Endothelial cell (in vitro differentiated cells): Measurements from ENCODE around the gene SERP1. TPM values are rescaled to one million over a fixed set of nuclear protein-coding genes. Genes with fewer than 3 reads are reported as not detected.

Experiments used
- DNase-seq: peaks from one replicate; pipeline ENCODE4 v3.0.0; 2021; ENCODE audit warnings: low spot score
- H3K27ac Mint-ChIP-seq: one replicate; pipeline ENCODE4 v1.8.0; 2021; ENCODE audit warnings: mixed read lengths, inconsistent platforms; ENCODE audit not compliant: unreplicated experiment
- H3K27me3 Mint-ChIP-seq: one replicate; pipeline ENCODE4 v1.8.0; 2021; ENCODE audit warnings: mild to moderate bottlenecking, moderate library complexity, mixed read lengths, inconsistent platforms; ENCODE audit not compliant: unreplicated experiment
- H3K36me3 Mint-ChIP-seq: one replicate; pipeline ENCODE4 v1.8.0; 2021; ENCODE audit warnings: mild to moderate bottlenecking, low read depth, mixed read lengths, inconsistent platforms; ENCODE audit not compliant: unreplicated experiment
- H3K4me1 Mint-ChIP-seq: one replicate; pipeline ENCODE4 v1.8.0; 2021; ENCODE audit warnings: mild to moderate bottlenecking, mixed read lengths, inconsistent platforms; ENCODE audit not compliant: unreplicated experiment
- H3K4me3 Mint-ChIP-seq: one replicate; pipeline ENCODE4 v1.8.0; 2021; ENCODE audit warnings: mild to moderate bottlenecking, mixed read lengths, inconsistent platforms; ENCODE audit not compliant: unreplicated experiment
- H3K9me3 Mint-ChIP-seq: one replicate; pipeline ENCODE4 v1.8.0; 2021; ENCODE audit warnings: mixed read lengths, inconsistent platforms; ENCODE audit not compliant: unreplicated experiment
- total RNA-seq: library from RNA; stranded (reverse); fragmentation: NEBNext Ultra II Directional; extraction: Animal tissue kit (Norgen Biotek cat#: 25700); gene quantifications from one replicate; pipeline ENCODE4 v1.2.1, GENCODE V29; 2021; ENCODE audit not compliant: unreplicated experiment
- TF ChIP-seq, protein P1 (sequence below): fragments of 200-600 bp; sonication (generic); IDR thresholded peaks from one replicate; pipeline ENCODE4 v1.5.0; 2021; ENCODE audit warnings: antibody characterized with exemption; ENCODE audit not compliant: unreplicated experiment

The SERP1 gene
- total RNA-seq, 1 donor from 2014 or later = 89.9 TPM

DNA sequence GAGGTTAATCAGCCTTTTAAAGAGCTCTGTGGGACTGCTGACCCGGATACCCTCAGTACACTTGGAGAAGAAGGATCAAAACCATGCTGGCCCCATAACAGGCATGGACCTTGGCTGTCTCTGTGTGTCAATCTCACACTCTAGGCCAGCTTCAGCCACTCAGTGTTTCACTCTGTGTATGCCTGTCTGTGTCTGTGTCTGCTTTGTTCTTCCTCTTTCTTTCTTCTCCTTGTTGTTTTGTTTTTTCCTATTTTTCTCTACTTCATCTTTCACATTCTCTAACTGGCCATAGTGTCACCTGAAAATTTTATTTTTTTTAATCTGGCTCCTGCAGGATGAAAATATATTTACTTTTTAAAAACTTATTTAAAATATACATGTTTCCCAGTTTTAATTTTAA, 51.1 kb downstream of the SERP1 start:
- TF ChIP-seq, protein P1, sequence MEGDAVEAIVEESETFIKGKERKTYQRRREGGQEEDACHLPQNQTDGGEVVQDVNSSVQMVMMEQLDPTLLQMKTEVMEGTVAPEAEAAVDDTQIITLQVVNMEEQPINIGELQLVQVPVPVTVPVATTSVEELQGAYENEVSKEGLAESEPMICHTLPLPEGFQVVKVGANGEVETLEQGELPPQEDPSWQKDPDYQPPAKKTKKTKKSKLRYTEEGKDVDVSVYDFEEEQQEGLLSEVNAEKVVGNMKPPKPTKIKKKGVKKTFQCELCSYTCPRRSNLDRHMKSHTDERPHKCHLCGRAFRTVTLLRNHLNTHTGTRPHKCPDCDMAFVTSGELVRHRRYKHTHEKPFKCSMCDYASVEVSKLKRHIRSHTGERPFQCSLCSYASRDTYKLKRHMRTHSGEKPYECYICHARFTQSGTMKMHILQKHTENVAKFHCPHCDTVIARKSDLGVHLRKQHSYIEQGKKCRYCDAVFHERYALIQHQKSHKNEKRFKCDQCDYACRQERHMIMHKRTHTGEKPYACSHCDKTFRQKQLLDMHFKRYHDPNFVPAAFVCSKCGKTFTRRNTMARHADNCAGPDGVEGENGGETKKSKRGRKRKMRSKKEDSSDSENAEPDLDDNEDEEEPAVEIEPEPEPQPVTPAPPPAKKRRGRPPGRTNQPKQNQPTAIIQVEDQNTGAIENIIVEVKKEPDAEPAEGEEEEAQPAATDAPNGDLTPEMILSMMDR = no peak
- Mint-ChIP-seq H3K27ac (no peak overlapping the region), H3K4me1 (peaks cover 6% of the 10 kb centered on the region), H3K27me3 (no peaks in the 10 kb centered on the region), H3K36me3 (no peaks in the 10 kb centered on the region), H3K4me3 (no peak overlapping the region), H3K9me3 (no peaks in the 10 kb centered on the region)
- no peak for DNase-seq

DNA sequence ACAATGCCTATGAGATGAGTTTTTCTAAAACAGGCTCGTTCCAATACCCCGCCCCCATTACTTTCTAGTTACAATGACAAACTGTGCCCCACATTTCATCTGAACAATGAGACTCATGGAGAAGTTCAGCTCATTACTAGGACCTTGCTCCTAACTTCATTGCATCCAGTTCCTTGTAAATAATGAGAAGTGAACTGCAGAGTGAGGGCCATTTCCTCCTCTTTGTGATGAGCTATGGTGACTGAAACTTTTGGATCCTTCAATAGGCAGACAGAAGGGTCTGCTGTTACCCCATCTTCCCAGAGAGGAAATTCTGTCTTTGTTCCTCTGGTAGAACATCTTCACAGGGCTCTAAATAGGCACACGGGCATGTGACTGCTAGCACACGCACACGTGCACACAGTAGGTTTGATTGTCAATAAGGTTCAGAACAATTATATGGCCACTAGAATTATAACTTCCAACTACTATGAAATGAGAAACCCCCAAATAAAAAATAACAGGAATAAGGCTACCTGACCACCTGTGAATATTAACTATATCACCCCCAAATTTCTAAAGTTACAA, 51.8 kb downstream of the SERP1 start:
- no peak overlapping the region for H3K4me3 Mint-ChIP-seq
- H3K27ac Mint-ChIP-seq = no peak overlapping the region
- TF ChIP-seq, protein P1 = no peak

More for the DNA sequence above, 51.8 kb downstream of the SERP1 start:
- Mint-ChIP-seq H3K9me3 (no peaks in the 10 kb centered on the region), H3K36me3 (no peaks in the 10 kb centered on the region), H3K27me3 (no peaks in the 10 kb centered on the region), H3K4me1 (peaks cover 6% of the 10 kb centered on the region)
- DNase-seq = no peak

Other genes starting within 250 kb of the SERP1 start
- 38.8 TPM for gene TSC22D2, start 138.2 kb downstream of the SERP1 start, total RNA-seq
- 68.8 TPM for gene EIF2A, start 291 bp upstream of the SERP1 start, total RNA-seq
- 73.6 TPM for gene SELENOT, start 56.8 kb upstream of the SERP1 start, total RNA-seq
- 0.31 TPM for gene ERICH6, start 157.4 kb upstream of the SERP1 start, total RNA-seq
- 13.2 TPM for gene SIAH2, start 216.7 kb upstream of the SERP1 start, total RNA-seq